Bronchial epithelial cell (primary cell): ENCODE data around the gene H6PD. TPM values are rescaled to one million over a fixed set of nuclear protein-coding genes. Genes with fewer than 3 reads are reported as not detected.
A peak's percentile ranks its signal among the peaks of the same experiment; 100 is the strongest.

ENCODE experiments used
- DNase-seq: peaks from one replicate; pipeline ENCODE4 v3.0.0-alpha.2; 2010; ENCODE audit warnings: low read depth
- FAIRE-seq: peaks from 2 replicates; lab custom pipeline; 2011; peaks lifted over from hg19 to GRCh38; lab: Jason Lieb, UNC
- H3K27me3 ChIP-seq: 2 replicates; pipeline ENCODE4 v1.5.1; 2011; ENCODE audit warnings: low read length; ENCODE audit not compliant: control insufficient read depth, insufficient read depth
- H3K36me3 ChIP-seq: 2 replicates; pipeline ENCODE4 v1.5.1; 2011; ENCODE audit warnings: low read length; ENCODE audit not compliant: control insufficient read depth, insufficient read depth
- H3K4me3 ChIP-seq: 2 replicates; pipeline ENCODE4 v1.5.1; 2011; ENCODE audit warnings: mild to moderate bottlenecking, low read depth, low read length, control low read depth
- CTCF ChIP-seq: IDR thresholded peaks from 2 replicates; pipeline ENCODE4 v1.5.1; 2011; ENCODE audit warnings: mild to moderate bottlenecking, moderate library complexity, low read length, control low read depth, inconsistent platforms; ENCODE audit not compliant: insufficient read depth, severe bottlenecking
- total RNA-seq: library from RNA; depleted of rRNA; stranded (reverse); fragments of >200 nt; gene quantifications from 2 replicates; pipeline ENCODE4 v1.2.1, GENCODE V29; 2014

Gene H6PD
- total RNA-seq, 1 donor from 2014 or later: 5.5 TPM

GRCh38 chr1:9275567-9276034 lies 41.0 kb downstream of the H6PD start:
- Histone ChIP-seq H3K27me3 (no peaks in the 10 kb centered on the region), H3K4me3 (no peak overlapping the region), H3K36me3 (no peaks in the 10 kb centered on the region)
- FAIRE-seq: peak; percentile 75
- TF ChIP-seq CTCF: no peak
- DNase-seq: peak; percentile 85

- DNase-seq (no peak), FAIRE-seq (no peak)
- TF ChIP-seq CTCF: no peak
- no peaks in the 10 kb centered on the region for H3K36me3 ChIP-seq
- no peaks in the 10 kb centered on the region for H3K27me3 ChIP-seq
- H3K4me3 ChIP-seq: no peak overlapping the region
Observed at GRCh38 chr1:9278116-9278515, 43.5 kb downstream of the H6PD start.

- Histone ChIP-seq H3K27me3 (no peaks in the 10 kb centered on the region), H3K4me3 (no peak overlapping the region), H3K36me3 (no peaks in the 10 kb centered on the region)
- FAIRE-seq: peak; percentile 60
- TF ChIP-seq CTCF: no peak
- no peak for DNase-seq
Observed at GRCh38 chr1:9278585-9279153, 44.1 kb downstream of the H6PD start.

- DNase-seq (no peak), FAIRE-seq (no peak)
- H3K36me3 ChIP-seq: no peaks in the 10 kb centered on the region
- no peak overlapping the region for H3K4me3 ChIP-seq
- TF ChIP-seq CTCF: no peak
- no peaks in the 10 kb centered on the region for H3K27me3 ChIP-seq
Observed at GRCh38 chr1:9279172-9279840, 44.7 kb downstream of the H6PD start.

- no peak overlapping the region for H3K4me3 ChIP-seq
- DNase-seq: peak; percentile 84
Observed at GRCh38 chr1:9280015-9280860, 45.7 kb downstream of the H6PD start.

More at GRCh38 chr1:9280015-9280860, 45.7 kb downstream of the H6PD start:
- H3K27me3 ChIP-seq: no peaks in the 10 kb centered on the region
- peak; percentile 2 for TF ChIP-seq CTCF
- no peaks in the 10 kb centered on the region for H3K36me3 ChIP-seq
- FAIRE-seq: no peak
